OCI-LY7 (cell line): ENCODE measurements around the gene FAM13B. TPM values are rescaled to one million over a fixed set of nuclear protein-coding genes. Genes with fewer than 3 reads are reported as not detected.
"Not testable (repeated sequence)": the region's sequence is repeated elsewhere in the genome, so short reads cannot be mapped to it uniquely, and the experiment has no call there.

ENCODE experiments used
- BruUV-seq: library from RNA; stranded (reverse); fragments of 400-500 nt; replicated peaks from 2 replicates; lab custom pipeline; 2021; lab: Mats Ljungman, UMichigan
- CTCF ChIA-PET: fragments of 300-600 bp; sonication (Branson Sonifier 250); formaldehyde crosslinking; loops from one replicate; lab custom pipeline; 2022; ENCODE audit warnings: antibody characterized with exemption; ENCODE audit not compliant: unreplicated experiment; lab: Charles Lee
- POLR2A ChIA-PET: fragments of 300-600 bp; sonication (Branson Sonifier 250); formaldehyde crosslinking; loops from one replicate; lab custom pipeline; 2022; ENCODE audit warnings: antibody characterized with exemption; lab: Charles Lee
- DNase-seq: peaks from one replicate; pipeline ENCODE4 v3.0.0-alpha.2; 2015; ENCODE audit warnings: low spot score
- H2AFZ ChIP-seq: fragments of 200-600 bp; sonication (generic), shearing (Covaris generic); 2 replicates; pipeline ENCODE4 v1.6.1; 2014; ENCODE audit warnings: mild to moderate bottlenecking, antibody characterized with exemption, low read length, moderate library complexity
- H3K27ac ChIP-seq: fragments of 200-600 bp; sonication (generic); 2 replicates; pipeline ENCODE4 v1.5.1; 2014; ENCODE audit warnings: mixed run types, low read depth, mild to moderate bottlenecking, moderate library complexity, low read length, inconsistent platforms; ENCODE audit not compliant: poor library complexity, severe bottlenecking
- H3K36me3 ChIP-seq: fragments of 200-600 bp; sonication (generic); 2 replicates; pipeline ENCODE4 v1.6.1; 2014; ENCODE audit warnings: mild to moderate bottlenecking, antibody characterized with exemption, low read length, moderate library complexity, mixed read lengths; ENCODE audit not compliant: insufficient read depth
- H3K4me1 ChIP-seq: fragments of 200-600 bp; sonication (generic); 2 replicates; pipeline ENCODE4 v1.5.1; 2014; ENCODE audit warnings: mild to moderate bottlenecking, low read length; ENCODE audit not compliant: insufficient read depth, poor library complexity, severe bottlenecking
- H3K4me2 ChIP-seq: fragments of 200-600 bp; sonication (generic); 2 replicates; pipeline ENCODE4 v1.6.1; 2014; ENCODE audit warnings: mild to moderate bottlenecking, low read length
- H3K4me3 ChIP-seq: fragments of 200-600 bp; sonication (generic); 2 replicates; pipeline ENCODE4 v1.5.1; 2014; ENCODE audit warnings: mild to moderate bottlenecking, low read depth, low read length; ENCODE audit not compliant: poor library complexity, severe bottlenecking
- H3K79me2 ChIP-seq: fragments of 200-600 bp; sonication (generic); 2 replicates; pipeline ENCODE4 v1.6.1; 2016; ENCODE audit warnings: low read depth, mild to moderate bottlenecking, low read length, moderate library complexity, mixed read lengths; ENCODE audit not compliant: insufficient read depth
- H3K9me2 ChIP-seq: fragments of 200-600 bp; sonication (generic); 2 replicates; pipeline ENCODE4 v1.6.1; 2016; ENCODE audit warnings: mild to moderate bottlenecking, low read length, mixed read lengths; ENCODE audit not compliant: insufficient read depth
- H3K9me3 ChIP-seq: fragments of 200-600 bp; sonication (generic); 2 replicates; pipeline ENCODE4 v1.6.1; 2014; ENCODE audit warnings: mild to moderate bottlenecking, mixed run types, low read length, mixed read lengths
- H4K20me1 ChIP-seq: fragments of 200-600 bp; sonication (generic); 2 replicates; pipeline ENCODE4 v1.6.1; 2014; ENCODE audit warnings: mild to moderate bottlenecking, antibody characterized with exemption, low read length, moderate library complexity, mixed read lengths; ENCODE audit not compliant: insufficient read depth
- EZH2phosphoT487 ChIP-seq: fragments of 200-600 bp; sonication (generic); IDR thresholded peaks from 2 replicates; pipeline ENCODE4 v1.6.1; 2018; ENCODE audit warnings: low read depth, borderline replicate concordance, mild to moderate bottlenecking, mixed run types, antibody characterized with exemption, low read length, moderate library complexity, mixed read lengths
- intact Hi-C: fragments of 100-400 bp; cut with micrococcal nuclease; formaldehyde crosslinking; loops from one replicate; pipeline ENCODE4 v1.10.0; 2022; ENCODE audit not compliant: unreplicated experiment
- total RNA-seq, 2 experiments: library from RNA; depleted of rRNA in 1 of 2; stranded (reverse); fragments of >200 nt in 1 of 2; shearing (Covaris generic) in 1 of 2; gene quantifications; 2 replicates each; pipeline ENCODE4 v1.2.3, GENCODE V29; 2014 to 2022
- TF ChIP-seq, protein P1 (sequence below): fragments of 200-600 bp; sonication (generic); conservative IDR thresholded peaks from 2 replicates; pipeline ENCODE4 v1.5.1; 2014; ENCODE audit warnings: mild to moderate bottlenecking, antibody characterized with exemption, low read length, moderate library complexity, mixed read lengths

The FAM13B gene
- total RNA-seq, 2 experiments from 2014 or later = 21.5 to 35.7 TPM

DNA sequence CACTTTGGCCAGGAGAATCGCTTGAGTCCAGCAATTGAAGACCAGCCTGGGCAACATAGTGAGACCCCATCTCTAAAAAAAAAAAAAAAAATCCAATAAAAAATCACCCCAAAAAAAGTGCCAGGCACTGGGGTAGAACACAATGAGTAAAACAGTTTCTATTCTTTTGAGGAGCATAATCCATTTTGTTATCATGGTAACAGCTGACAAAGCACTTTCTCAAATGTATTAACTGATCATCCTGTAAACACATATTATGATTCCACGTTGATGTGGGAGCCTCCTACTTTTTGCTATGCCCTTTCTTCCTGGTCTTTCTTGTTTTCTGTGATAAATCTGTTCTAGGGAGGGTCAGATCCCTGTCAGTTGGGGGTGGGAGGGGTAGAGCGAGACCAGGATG lies 20.7 kb upstream of the FAM13B start:
- POLR2A ChIA-PET = interaction anchor here (0.7 kb wide), 1 partner anchor 78 kb away, joined by 3 read pairs; no protein-coding TSS in a partner anchor
- no TSS peak for BruUV-seq
- Histone ChIP-seq H3K4me1 (no peaks in the 10 kb centered on the region), H3K4me2 (no peak overlapping the region), H3K79me2 (no peaks in the 10 kb centered on the region), H3K27ac (no peak overlapping the region), H3K9me3 (no peaks in the 10 kb centered on the region), H3K4me3 (no peak overlapping the region), H2AFZ (no peak overlapping the region), H3K36me3 (no peaks in the 10 kb centered on the region), H3K9me2 (no peaks in the 10 kb centered on the region), H4K20me1 (no peaks in the 10 kb centered on the region)
- intact Hi-C loops = no loop called here
- CTCF ChIA-PET = no interaction called here
- no peak for DNase-seq
- TF ChIP-seq EZH2phosphoT487 = no peak
- TF ChIP-seq, protein P1, sequence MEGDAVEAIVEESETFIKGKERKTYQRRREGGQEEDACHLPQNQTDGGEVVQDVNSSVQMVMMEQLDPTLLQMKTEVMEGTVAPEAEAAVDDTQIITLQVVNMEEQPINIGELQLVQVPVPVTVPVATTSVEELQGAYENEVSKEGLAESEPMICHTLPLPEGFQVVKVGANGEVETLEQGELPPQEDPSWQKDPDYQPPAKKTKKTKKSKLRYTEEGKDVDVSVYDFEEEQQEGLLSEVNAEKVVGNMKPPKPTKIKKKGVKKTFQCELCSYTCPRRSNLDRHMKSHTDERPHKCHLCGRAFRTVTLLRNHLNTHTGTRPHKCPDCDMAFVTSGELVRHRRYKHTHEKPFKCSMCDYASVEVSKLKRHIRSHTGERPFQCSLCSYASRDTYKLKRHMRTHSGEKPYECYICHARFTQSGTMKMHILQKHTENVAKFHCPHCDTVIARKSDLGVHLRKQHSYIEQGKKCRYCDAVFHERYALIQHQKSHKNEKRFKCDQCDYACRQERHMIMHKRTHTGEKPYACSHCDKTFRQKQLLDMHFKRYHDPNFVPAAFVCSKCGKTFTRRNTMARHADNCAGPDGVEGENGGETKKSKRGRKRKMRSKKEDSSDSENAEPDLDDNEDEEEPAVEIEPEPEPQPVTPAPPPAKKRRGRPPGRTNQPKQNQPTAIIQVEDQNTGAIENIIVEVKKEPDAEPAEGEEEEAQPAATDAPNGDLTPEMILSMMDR = no peak

DNA sequence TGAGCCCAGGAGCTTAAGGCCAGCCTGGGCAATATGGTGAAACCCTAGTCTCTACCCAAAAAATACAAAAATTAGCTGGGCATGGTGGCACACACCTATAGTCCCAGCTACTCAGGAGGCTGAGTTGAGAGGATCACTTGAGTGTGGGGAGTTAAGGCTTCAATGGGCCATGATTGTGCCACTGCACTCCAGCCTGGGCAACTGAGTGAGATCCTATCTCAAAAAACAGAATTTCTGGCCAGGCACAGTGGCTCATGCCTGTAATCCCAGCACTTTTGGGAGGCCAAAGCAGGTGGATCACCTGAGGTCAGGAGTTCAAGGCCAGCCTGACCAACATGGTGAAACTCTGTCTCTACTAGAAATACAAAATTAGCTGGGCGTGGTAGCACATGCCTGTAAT lies 19.8 kb upstream of the FAM13B start:
- H3K36me3 ChIP-seq, H3K27ac ChIP-seq, BruUV-seq, H4K20me1 ChIP-seq, H2AFZ ChIP-seq, H3K4me2 ChIP-seq, H3K4me3 ChIP-seq, intact Hi-C loops, H3K9me2 ChIP-seq, H3K4me1 ChIP-seq, DNase-seq, H3K79me2 ChIP-seq, CTCF ChIA-PET, H3K9me3 ChIP-seq: not testable (repeated sequence)
- POLR2A ChIA-PET = interaction anchor here (0.7 to 1.1 kb wide), 3 partner anchors 9 to 89 kb away, joined by 3 to 5 read pairs (median 3); no protein-coding TSS in a partner anchor

DNA sequence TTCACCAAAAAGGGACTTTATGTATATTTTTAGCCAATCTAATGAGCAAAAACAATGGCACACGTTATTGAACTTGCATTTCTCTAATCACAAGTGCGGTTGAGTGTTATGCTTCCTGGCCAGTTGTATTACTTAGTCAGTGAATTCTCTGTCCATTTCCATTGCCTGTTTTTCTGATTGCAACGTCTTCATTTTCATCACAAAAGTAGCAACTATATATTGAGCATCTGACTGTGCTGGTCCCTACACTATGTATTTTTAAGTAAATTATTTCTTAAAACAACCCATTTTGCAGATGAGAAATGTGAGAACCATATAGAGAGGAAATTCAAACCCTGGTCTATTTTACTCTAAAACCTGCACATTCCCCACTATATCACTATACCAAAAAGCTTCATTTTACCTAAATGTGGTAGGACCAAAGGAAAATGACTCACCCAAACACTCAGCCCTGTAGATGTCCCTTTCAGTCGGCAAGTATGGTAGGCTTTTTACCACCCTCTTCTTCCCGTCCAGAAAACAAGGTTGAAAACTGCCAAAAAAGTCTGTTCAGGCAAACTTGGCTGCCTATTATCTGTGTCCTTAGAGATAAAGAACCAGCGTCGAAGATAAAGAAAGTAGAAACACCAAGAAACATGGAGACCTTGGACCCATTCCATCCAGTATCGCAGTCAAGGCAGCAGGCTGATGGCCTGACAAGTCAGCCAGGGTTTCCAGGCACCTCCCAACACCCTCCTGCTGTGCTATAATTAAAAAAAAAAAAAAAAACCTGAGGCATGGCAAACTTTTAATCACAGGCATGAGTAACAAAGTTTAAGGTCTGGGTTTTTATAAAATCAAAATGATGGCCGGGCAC lies 18.8 kb upstream of the FAM13B start:
- Histone ChIP-seq H3K36me3 (no peaks in the 10 kb centered on the region), H3K27ac (no peak overlapping the region), H2AFZ (no peak overlapping the region), H3K79me2 (no peaks in the 10 kb centered on the region), H3K9me2 (no peaks in the 10 kb centered on the region), H3K4me1 (no peaks in the 10 kb centered on the region), H3K4me2 (no peak overlapping the region), H4K20me1 (no peaks in the 10 kb centered on the region), H3K9me3 (no peaks in the 10 kb centered on the region), H3K4me3 (no peak overlapping the region)
- BruUV-seq = no TSS peak
- DNase-seq = no peak
- TF ChIP-seq EZH2phosphoT487 = no peak
- TF ChIP-seq, protein P1 = no peak
- intact Hi-C loops = no loop called here
- CTCF ChIA-PET = interaction anchor here (0.5 kb wide), 1 partner anchor 516 kb away, joined by 4 read pairs; no protein-coding TSS in a partner anchor
- POLR2A ChIA-PET = interaction anchor here (1.1 kb wide), 1 partner anchor 10 kb away, joined by 5 read pairs; no protein-coding TSS in a partner anchor

DNA sequence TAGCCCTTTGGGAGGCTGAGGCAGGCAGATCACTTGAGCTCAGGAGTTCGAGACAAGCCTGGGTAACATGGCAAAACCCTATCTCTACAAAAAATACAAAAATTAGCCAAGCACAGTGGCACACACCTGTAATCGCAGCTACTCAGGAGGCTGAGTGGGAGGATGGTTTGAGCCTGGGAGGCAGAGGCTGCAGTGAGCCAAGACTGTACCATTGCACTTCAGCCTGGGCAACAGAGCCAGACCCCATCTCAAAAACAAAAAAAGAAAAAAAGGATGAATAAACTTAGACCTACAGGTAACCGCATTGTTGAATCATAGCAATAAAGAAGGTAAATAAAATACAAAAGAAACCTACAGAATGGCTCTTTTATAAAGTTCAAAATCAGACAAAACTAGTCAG lies 12.4 kb upstream of the FAM13B start:
- H3K36me3 ChIP-seq, H3K27ac ChIP-seq, DNase-seq, POLR2A ChIA-PET, intact Hi-C loops, H3K9me3 ChIP-seq, BruUV-seq, H3K4me1 ChIP-seq, H3K4me2 ChIP-seq, H3K4me3 ChIP-seq, H4K20me1 ChIP-seq, H3K79me2 ChIP-seq, H2AFZ ChIP-seq, H3K9me2 ChIP-seq, CTCF ChIA-PET: not testable (repeated sequence)
